ENCODE results near the gene PHF1.
A peak's percentile ranks its signal among the peaks of the same experiment; 100 is the strongest.

The PHF1 gene

DNA sequence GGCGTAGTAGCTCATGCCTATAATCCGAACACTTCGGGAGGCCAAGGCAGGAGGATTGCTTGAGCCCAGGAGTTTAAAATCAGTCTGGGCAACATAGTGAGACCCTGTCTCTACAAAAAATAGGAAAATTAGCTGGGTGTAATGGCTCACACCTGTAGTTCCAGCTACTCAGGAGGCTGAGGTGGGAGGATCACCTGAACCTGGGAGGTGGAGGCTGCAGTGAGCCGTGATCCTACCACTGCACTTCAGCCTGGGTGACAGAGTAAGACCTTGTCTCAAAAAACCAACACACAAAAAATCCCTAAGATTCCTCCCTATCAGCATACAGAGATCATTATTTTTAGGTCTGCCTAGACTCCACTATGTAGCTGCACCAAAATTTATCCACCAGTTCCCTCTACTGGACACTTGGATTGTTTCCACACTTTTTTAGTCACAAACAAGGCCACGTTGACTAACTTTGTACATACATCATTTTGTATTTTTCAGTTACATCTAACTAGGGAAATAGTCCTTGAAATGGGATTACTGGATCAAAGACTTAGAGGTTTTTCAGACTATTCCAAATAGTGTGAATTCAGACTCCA is 3.6 kb upstream of the PHF1 start (continued):
- TF ChIP-seq, protein P1, sequence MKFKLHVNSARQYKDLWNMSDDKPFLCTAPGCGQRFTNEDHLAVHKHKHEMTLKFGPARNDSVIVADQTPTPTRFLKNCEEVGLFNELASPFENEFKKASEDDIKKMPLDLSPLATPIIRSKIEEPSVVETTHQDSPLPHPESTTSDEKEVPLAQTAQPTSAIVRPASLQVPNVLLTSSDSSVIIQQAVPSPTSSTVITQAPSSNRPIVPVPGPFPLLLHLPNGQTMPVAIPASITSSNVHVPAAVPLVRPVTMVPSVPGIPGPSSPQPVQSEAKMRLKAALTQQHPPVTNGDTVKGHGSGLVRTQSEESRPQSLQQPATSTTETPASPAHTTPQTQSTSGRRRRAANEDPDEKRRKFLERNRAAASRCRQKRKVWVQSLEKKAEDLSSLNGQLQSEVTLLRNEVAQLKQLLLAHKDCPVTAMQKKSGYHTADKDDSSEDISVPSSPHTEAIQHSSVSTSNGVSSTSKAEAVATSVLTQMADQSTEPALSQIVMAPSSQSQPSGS (tag by site-specific recombination; IDR thresholded peaks at IDR 0.05; ENCODE audit: low read depth), result no peak
- TF ChIP-seq, protein P2, sequence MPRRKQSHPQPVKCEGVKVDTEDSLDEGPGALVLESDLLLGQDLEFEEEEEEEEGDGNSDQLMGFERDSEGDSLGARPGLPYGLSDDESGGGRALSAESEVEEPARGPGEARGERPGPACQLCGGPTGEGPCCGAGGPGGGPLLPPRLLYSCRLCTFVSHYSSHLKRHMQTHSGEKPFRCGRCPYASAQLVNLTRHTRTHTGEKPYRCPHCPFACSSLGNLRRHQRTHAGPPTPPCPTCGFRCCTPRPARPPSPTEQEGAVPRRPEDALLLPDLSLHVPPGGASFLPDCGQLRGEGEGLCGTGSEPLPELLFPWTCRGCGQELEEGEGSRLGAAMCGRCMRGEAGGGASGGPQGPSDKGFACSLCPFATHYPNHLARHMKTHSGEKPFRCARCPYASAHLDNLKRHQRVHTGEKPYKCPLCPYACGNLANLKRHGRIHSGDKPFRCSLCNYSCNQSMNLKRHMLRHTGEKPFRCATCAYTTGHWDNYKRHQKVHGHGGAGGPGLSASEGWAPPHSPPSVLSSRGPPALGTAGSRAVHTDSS (tag by site-specific recombination; IDR thresholded peaks at IDR 0.05), result no peak
- TF ChIP-seq ZNF501 (tag by site-specific recombination; IDR thresholded peaks at IDR 0.05) (no peak), ZNF155 (tag by site-specific recombination; IDR thresholded peaks at IDR 0.05) (no peak), ZNF654 (tag by site-specific recombination; IDR thresholded peaks at IDR 0.05; ENCODE audit: low read depth) (peak; percentile 75), SP2 (tag by site-specific recombination; IDR thresholded peaks at IDR 0.05) (no peak), ZNF23 (tag by site-specific recombination; IDR thresholded peaks at IDR 0.05; ENCODE audit: borderline replicate concordance) (no peak), ZBTB48 (tag by site-specific recombination; IDR thresholded peaks at IDR 0.05) (no peak), ZNF324 (tag by site-specific recombination; IDR thresholded peaks at IDR 0.05) (no peak), ZFP37 (tag by site-specific recombination; IDR thresholded peaks at IDR 0.05) (no peak), ZNF114 (tag by site-specific recombination; IDR thresholded peaks at IDR 0.05) (no peak), ZNF514 (tag by site-specific recombination; IDR thresholded peaks at IDR 0.05) (no peak), PRDM1 (tag by site-specific recombination; IDR thresholded peaks at IDR 0.05) (no peak)
- TF ChIP-seq, protein P3, sequence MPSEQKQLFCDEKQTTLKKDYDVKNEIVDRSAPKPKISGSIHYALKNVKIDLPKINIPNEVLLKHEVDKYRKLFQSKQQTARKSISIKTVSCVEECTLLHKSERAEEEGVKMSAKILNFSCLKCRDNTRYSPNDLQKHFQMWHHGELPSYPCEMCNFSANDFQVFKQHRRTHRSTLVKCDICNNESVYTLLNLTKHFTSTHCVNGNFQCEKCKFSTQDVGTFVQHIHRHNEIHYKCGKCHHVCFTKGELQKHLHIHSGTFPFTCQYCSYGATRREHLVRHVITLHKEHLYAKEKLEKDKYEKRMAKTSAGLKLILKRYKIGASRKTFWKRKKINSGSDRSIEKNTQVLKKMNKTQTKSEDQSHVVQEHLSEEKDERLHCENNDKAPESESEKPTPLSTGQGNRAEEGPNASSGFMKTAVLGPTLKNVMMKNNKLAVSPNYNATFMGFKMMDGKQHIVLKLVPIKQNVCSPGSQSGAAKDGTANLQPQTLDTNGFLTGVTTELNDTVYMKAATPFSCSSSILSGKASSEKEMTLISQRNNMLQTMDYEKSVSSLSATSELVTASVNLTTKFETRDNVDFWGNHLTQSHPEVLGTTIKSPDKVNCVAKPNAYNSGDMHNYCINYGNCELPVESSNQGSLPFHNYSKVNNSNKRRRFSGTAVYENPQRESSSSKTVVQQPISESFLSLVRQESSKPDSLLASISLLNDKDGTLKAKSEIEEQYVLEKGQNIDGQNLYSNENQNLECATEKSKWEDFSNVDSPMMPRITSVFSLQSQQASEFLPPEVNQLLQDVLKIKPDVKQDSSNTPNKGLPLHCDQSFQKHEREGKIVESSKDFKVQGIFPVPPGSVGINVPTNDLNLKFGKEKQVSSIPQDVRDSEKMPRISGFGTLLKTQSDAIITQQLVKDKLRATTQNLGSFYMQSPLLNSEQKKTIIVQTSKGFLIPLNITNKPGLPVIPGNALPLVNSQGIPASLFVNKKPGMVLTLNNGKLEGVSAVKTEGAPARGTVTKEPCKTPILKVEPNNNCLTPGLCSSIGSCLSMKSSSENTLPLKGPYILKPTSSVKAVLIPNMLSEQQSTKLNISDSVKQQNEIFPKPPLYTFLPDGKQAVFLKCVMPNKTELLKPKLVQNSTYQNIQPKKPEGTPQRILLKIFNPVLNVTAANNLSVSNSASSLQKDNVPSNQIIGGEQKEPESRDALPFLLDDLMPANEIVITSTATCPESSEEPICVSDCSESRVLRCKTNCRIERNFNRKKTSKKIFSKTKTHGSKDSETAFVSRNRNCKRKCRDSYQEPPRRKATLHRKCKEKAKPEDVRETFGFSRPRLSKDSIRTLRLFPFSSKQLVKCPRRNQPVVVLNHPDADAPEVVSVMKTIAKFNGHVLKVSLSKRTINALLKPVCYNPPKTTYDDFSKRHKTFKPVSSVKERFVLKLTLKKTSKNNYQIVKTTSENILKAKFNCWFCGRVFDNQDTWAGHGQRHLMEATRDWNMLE (tag by site-specific recombination; conservative IDR thresholded peaks at IDR 0.05; ENCODE audit: low read depth), result no peak

DNA sequence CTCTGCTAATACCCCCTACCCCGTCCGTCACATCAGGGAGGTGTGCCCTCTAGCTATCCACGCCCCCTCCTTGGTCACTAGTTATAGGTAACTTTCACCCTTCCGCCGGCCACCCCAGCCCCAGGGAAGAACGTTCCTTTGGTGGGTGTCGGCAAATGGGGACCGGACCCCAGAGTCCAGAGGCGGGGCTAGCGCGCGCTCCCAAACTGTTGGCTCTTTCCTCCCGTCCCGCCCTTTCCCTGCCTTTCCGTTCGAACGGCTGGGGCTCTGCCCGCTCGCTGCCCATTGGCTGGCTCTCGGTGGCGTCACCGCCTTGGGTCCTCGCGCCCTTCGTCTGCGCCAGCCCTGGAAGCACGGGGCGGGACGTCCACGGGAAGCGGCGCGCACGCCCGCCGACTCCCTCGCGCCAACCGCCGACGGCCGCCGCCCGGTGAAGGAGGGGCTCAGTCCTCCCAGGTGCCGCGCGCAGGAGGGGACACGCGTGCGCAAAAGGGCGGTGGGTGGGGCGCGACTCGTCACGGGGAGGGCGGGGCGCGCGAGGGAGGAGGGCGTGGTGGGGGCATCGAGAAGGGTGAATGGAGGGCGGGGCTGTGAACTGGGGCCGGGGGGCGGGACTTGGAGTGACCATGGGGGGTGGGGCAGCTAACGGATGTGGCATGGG is 634 bp upstream of the PHF1 start:
- POLR2A ChIA-PET, result interaction anchor here (0.5 to 3.3 kb wide), 17 partner anchors 8 to 438 kb away, joined by 3 to 22 read pairs (median 5); partner anchors contain the start of genes B3GALT4, CUTA, RGL2 and RPS18
- Histone ChIP-seq H3K36me3 (ENCODE audit: control insufficient read depth in 2 of 2, insufficient read depth in 1 of 2, low read length in 2 of 2) (peaks cover 17 to 61% of the 10 kb centered on the region in 2 experiments), H3K4me3 (ENCODE audit: low read depth, low read length) (peak overlapping the region; percentile 74)
- TF ChIP-seq ZFHX2 (tag by site-specific recombination; conservative IDR thresholded peaks at IDR 0.05) (peak; percentile 74; the same call in 1 of the 2 replicates), ZIC2 (tag by site-specific recombination; IDR thresholded peaks at IDR 0.05) (0 out of 2 replicates have a peak, but pooled peaks have one; percentile 4), MEIS1 (CRISPR knock-in tag; IDR thresholded peaks at IDR 0.05; ENCODE audit: borderline replicate concordance) (no peak), ZNF707 (tag by site-specific recombination; IDR thresholded peaks at IDR 0.05) (no peak), ZNF133 (tag by site-specific recombination; IDR thresholded peaks at IDR 0.05) (no peak), ZSCAN23 (tag by site-specific recombination; IDR thresholded peaks at IDR 0.05) (no peak), ZNF169 (tag by site-specific recombination; IDR thresholded peaks at IDR 0.05) (no peak), ZNF138 (tag by site-specific recombination; IDR thresholded peaks at IDR 0.05; ENCODE audit: borderline replicate concordance) (no peak), ZNF660 (tag by site-specific recombination; IDR thresholded peaks at IDR 0.05) (0 out of 2 replicates have a peak, but pooled peaks have one; percentile 71)
- TF ChIP-seq, protein P4, sequence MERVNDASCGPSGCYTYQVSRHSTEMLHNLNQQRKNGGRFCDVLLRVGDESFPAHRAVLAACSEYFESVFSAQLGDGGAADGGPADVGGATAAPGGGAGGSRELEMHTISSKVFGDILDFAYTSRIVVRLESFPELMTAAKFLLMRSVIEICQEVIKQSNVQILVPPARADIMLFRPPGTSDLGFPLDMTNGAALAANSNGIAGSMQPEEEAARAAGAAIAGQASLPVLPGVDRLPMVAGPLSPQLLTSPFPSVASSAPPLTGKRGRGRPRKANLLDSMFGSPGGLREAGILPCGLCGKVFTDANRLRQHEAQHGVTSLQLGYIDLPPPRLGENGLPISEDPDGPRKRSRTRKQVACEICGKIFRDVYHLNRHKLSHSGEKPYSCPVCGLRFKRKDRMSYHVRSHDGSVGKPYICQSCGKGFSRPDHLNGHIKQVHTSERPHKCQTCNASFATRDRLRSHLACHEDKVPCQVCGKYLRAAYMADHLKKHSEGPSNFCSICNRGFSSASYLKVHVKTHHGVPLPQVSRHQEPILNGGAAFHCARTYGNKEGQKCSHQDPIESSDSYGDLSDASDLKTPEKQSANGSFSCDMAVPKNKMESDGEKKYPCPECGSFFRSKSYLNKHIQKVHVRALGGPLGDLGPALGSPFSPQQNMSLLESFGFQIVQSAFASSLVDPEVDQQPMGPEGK (tag by site-specific recombination; IDR thresholded peaks at IDR 0.05), result peak; percentile 93
- TF ChIP-seq, protein P5, sequence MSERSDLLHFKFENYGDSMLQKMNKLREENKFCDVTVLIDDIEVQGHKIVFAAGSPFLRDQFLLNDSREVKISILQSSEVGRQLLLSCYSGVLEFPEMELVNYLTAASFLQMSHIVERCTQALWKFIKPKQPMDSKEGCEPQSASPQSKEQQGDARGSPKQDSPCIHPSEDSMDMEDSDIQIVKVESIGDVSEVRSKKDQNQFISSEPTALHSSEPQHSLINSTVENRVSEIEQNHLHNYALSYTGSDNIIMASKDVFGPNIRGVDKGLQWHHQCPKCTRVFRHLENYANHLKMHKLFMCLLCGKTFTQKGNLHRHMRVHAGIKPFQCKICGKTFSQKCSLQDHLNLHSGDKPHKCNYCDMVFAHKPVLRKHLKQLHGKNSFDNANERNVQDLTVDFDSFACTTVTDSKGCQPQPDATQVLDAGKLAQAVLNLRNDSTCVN (tag by site-specific recombination; optimal IDR thresholded peaks at IDR 0.05), result peak; percentile 98

More for the DNA sequence above, 634 bp upstream of the PHF1 start:
- peak overlapping the region; percentile 50 for H3K27ac ChIP-seq (ENCODE audit: extremely low read depth, low read depth, low read length)
- CTCF ChIA-PET, result interaction anchor here (0.7 to 1.7 kb wide), 4 partner anchors 12 to 131 kb away, joined by 3 to 6 read pairs (median 4); no protein-coding TSS in a partner anchor
- H3K9me3 ChIP-seq (ENCODE audit: control insufficient read depth, insufficient read depth, low read depth, low read length), result no peaks in the 10 kb centered on the region
- H3K4me1 ChIP-seq (ENCODE audit: control insufficient read depth, insufficient read depth, low read length), result peaks cover 4% of the 10 kb centered on the region; the same call in 1 of the 2 replicates
